A549 (cell line): ENCODE results near the gene GPR37L1. TPM values are rescaled to one million over a fixed set of nuclear protein-coding genes. Genes with fewer than 3 reads are reported as not detected.
A peak's percentile ranks its signal among the peaks of the same experiment; 100 is the strongest.

ENCODE experiments used
- ATAC-seq, 2 experiments: fragments of 200-7000 bp in 1 of 2; fragments of >200 bp in 1 of 2; cut with Nextera tagmentation in 1 of 2; cut with Tn5 transposase in 1 of 2; 3 replicates each; pipeline versions ENCODE4 v1.8.0 to v1.9.1; 2018 to 2020; ENCODE audit warnings: mild to moderate bottlenecking in 1 of 2, moderate library complexity in 1 of 2
- CTCF ChIA-PET: fragments of 300-600 bp; sonication (Branson Sonifier 250); formaldehyde crosslinking; extraction: SDS; loops from one replicate; lab custom pipeline; 2021; ENCODE audit warnings: antibody characterized with exemption, inconsistent platforms; lab: Yijun Ruan, JAX
- POLR2A ChIA-PET: fragments of 350-600 bp; formaldehyde crosslinking; extraction: SDS; loops from one replicate; lab custom pipeline; 2021; ENCODE audit warnings: antibody characterized with exemption, inconsistent platforms; lab: Yijun Ruan, JAX
- DNase-seq, 2 experiments: peaks; one replicate each; pipeline versions ENCODE4 v3.0.0 to v3.0.0-alpha.2; 2011 to 2016; ENCODE audit warnings: low read depth in 1 of 2, low spot score in 1 of 2
- FAIRE-seq: peaks from 2 replicates; lab custom pipeline; 2011; peaks lifted over from hg19 to GRCh38; lab: Jason Lieb, UNC
- H3K27ac ChIP-seq, 2 experiments: fragments of >200 bp; sonication (Bioruptor Twin); formaldehyde crosslinking; 3 replicates each; pipeline ENCODE4 v1.5.1; 2016 to 2017
- H3K4me1 ChIP-seq: fragments of >200 bp; sonication (Bioruptor Twin); formaldehyde crosslinking; 3 replicates; pipeline ENCODE4 v1.6.1; 2016
- H3K4me2 ChIP-seq: fragments of >200 bp; sonication (Bioruptor Twin); formaldehyde crosslinking; 3 replicates; pipeline ENCODE4 v1.6.1; 2016
- H3K4me3 ChIP-seq: fragments of >200 bp; sonication (Bioruptor Twin); formaldehyde crosslinking; 3 replicates; pipeline ENCODE4 v1.5.1; 2016
- H3K9me3 ChIP-seq: fragments of >200 bp; sonication (Bioruptor Twin); formaldehyde crosslinking; 3 replicates; pipeline ENCODE4 v1.6.1; 2016
- BHLHE40 ChIP-seq: IDR thresholded peaks from 2 replicates; pipeline ENCODE4 v1.6.1; 2012; ENCODE audit warnings: low read depth, low read length, inconsistent platforms
- CBX2 ChIP-seq: fragments of 200-600 bp; sonication (generic); IDR thresholded peaks from 2 replicates; pipeline ENCODE4 v1.6.1; 2016; ENCODE audit warnings: low read depth, mild to moderate bottlenecking, borderline replicate concordance
- CEBPB ChIP-seq, 2 experiments: fragments of >200 bp in 1 of 2; sonication (Bioruptor Twin) in 1 of 2; formaldehyde crosslinking in 1 of 2; IDR thresholded peaks; 2 replicates each; pipeline ENCODE4 v1.6.1; 2012 to 2016
- CHD4 ChIP-seq: fragments of 200-600 bp; sonication (generic); IDR thresholded peaks from 2 replicates; pipeline ENCODE4 v1.6.1; 2016; ENCODE audit warnings: antibody characterized with exemption, mild to moderate bottlenecking, borderline replicate concordance
- EHF ChIP-seq: fragments of 250-450 bp; sonication (Bioruptor Pico); IDR thresholded peaks from 2 replicates; pipeline ENCODE4 v1.5.0; 2020; ENCODE audit warnings: mild to moderate bottlenecking
- EP300 ChIP-seq, 2 experiments: fragments of >200 bp; sonication (Bioruptor Twin); formaldehyde crosslinking; IDR thresholded peaks; 2 replicates in 1 of 2; 3 replicates in 1 of 2; pipeline ENCODE4 v1.6.1; 2016 to 2017
- ESRRA ChIP-seq: fragments of 150-350 bp; IDR thresholded peaks from 2 replicates; pipeline ENCODE4 v1.6.1; 2014; ENCODE audit warnings: mild to moderate bottlenecking, low read length, borderline replicate concordance
- FOSB ChIP-seq: fragments of 250-450 bp; sonication (Bioruptor Pico); IDR thresholded peaks from 2 replicates; pipeline ENCODE4 v1.5.0; 2020; ENCODE audit warnings: mild to moderate bottlenecking, moderate library complexity
- FOSL2 ChIP-seq, 2 experiments: fragments of 450-650 bp in 1 of 2; fragments of >200 bp in 1 of 2; sonication (Bioruptor Twin) in 1 of 2; formaldehyde crosslinking; IDR thresholded peaks; 2 replicates each; pipeline versions ENCODE4 v1.5.0 to v1.6.1; 2016 to 2020; ENCODE audit warnings: mild to moderate bottlenecking in 1 of 2, moderate library complexity in 1 of 2
- GATA3 ChIP-seq: IDR thresholded peaks from 2 replicates; pipeline ENCODE4 v1.6.1; 2012; ENCODE audit warnings: borderline replicate concordance
- HDAC2 ChIP-seq: fragments of 200-600 bp; sonication (generic); IDR thresholded peaks from 2 replicates; pipeline ENCODE4 v1.6.1; 2016
- HEYL ChIP-seq: fragments of 250-450 bp; sonication (Bioruptor Pico); IDR thresholded peaks from 2 replicates; pipeline ENCODE4 v1.8.0; 2021; ENCODE audit warnings: mild to moderate bottlenecking, moderate library complexity
- HMGXB4 ChIP-seq: fragments of 250-450 bp; sonication (Bioruptor Pico); IDR thresholded peaks from 2 replicates; pipeline ENCODE4 v1.5.0; 2021; ENCODE audit warnings: mild to moderate bottlenecking, moderate library complexity, borderline replicate concordance
- HOXA7 ChIP-seq: fragments of 250-450 bp; sonication (Bioruptor Pico); IDR thresholded peaks from 2 replicates; pipeline ENCODE4 v1.5.0; 2020; ENCODE audit warnings: mild to moderate bottlenecking, moderate library complexity
- HOXB13 ChIP-seq: fragments of 250-450 bp; sonication (Bioruptor Pico); IDR thresholded peaks from 2 replicates; pipeline ENCODE4 v1.5.0; 2020; ENCODE audit warnings: low read depth, mild to moderate bottlenecking, moderate library complexity
- HOXB5 ChIP-seq: fragments of 250-450 bp; sonication (Bioruptor Pico); IDR thresholded peaks from 2 replicates; pipeline ENCODE4 v1.5.0; 2020; ENCODE audit warnings: mild to moderate bottlenecking, moderate library complexity
- JUN ChIP-seq, 2 experiments: fragments of >200 bp; sonication (Bioruptor Twin); formaldehyde crosslinking; IDR thresholded peaks; 2 replicates in 1 of 2; 3 replicates in 1 of 2; pipeline ENCODE4 v1.6.1; 2016 to 2017
- JUNB ChIP-seq: fragments of >200 bp; sonication (Bioruptor Twin); formaldehyde crosslinking; IDR thresholded peaks from 2 replicates; pipeline ENCODE4 v1.6.1; 2016
- MAZ ChIP-seq: fragments of 150-350 bp; IDR thresholded peaks from 2 replicates; pipeline ENCODE4 v1.6.1; 2014; ENCODE audit warnings: antibody characterized with exemption, low read depth, low read length, borderline replicate concordance
- PHF8 ChIP-seq: fragments of 200-600 bp; sonication (generic); IDR thresholded peaks from 2 replicates; pipeline ENCODE4 v1.6.1; 2016; ENCODE audit warnings: low read depth, mild to moderate bottlenecking, antibody characterized with exemption, moderate library complexity, borderline replicate concordance
- POLR2A ChIP-seq: IDR thresholded peaks from 2 replicates; pipeline ENCODE4 v1.6.1; 2012; ENCODE audit warnings: mild to moderate bottlenecking, low read length
- POLR2AphosphoS2 ChIP-seq: conservative IDR thresholded peaks from 2 replicates; pipeline ENCODE4 v1.6.1; 2012; ENCODE audit warnings: low read length, improper control_type of control experiment, inconsistent platforms
- REST ChIP-seq: fragments of 200-600 bp; sonication (generic); IDR thresholded peaks from 2 replicates; pipeline ENCODE4 v1.6.1; 2016; ENCODE audit warnings: antibody characterized with exemption, mild to moderate bottlenecking, moderate library complexity
- SMC3 ChIP-seq: fragments of >200 bp; sonication (Bioruptor Twin); formaldehyde crosslinking; IDR thresholded peaks from 3 replicates; pipeline ENCODE4 v1.6.1; 2018; ENCODE audit warnings: inconsistent platforms
- ZNF302 ChIP-seq: fragments of 250-450 bp; sonication (Bioruptor Pico); IDR thresholded peaks from 2 replicates; pipeline ENCODE4 v1.9.0; 2021; ENCODE audit warnings: inconsistent platforms, mild to moderate bottlenecking, moderate library complexity
- ZSCAN20 ChIP-seq: fragments of 250-450 bp; sonication (Bioruptor Pico); IDR thresholded peaks from 2 replicates; pipeline ENCODE4 v1.8.0; 2022; ENCODE audit warnings: mild to moderate bottlenecking, moderate library complexity
- WGBS: methylation state at CpG from one replicate; pipeline ENCODE4 v1.1.6; 2017; ENCODE audit errors: missing lambda C conversion rate; 5-methylcytosine and 5-hydroxymethylcytosine counted together
- polyA plus RNA-seq, 4 experiments: library from polyadenylated mRNA; depleted of rRNA in 3 of 4; stranded (reverse); fragments of >200 nt; fragmentation: RNase III in 1 of 4; extraction: RNeasy Plus Mini Kit Qiagen cat#74134 plus additional on column Dnase treatment in 1 of 4; gene quantifications; 2 replicates in 3 of 4; 3 replicates in 1 of 4; pipeline ENCODE4 v1.2.3, GENCODE V29; 2011 to 2017
- TF ChIP-seq, protein P1 (sequence below): fragments of 150-350 bp; IDR thresholded peaks from 2 replicates; pipeline ENCODE4 v1.6.1; 2014; ENCODE audit warnings: low read depth, mild to moderate bottlenecking, low read length
- TF ChIP-seq, protein P2 (sequence below): IDR thresholded peaks from 2 replicates; pipeline ENCODE4 v1.6.1; 2012

Gene GPR37L1
- polyA plus RNA-seq, 2 of the 4 experiments (the other 2 are of a cell fraction) = 0.08 to 0.13 TPM

DNA sequence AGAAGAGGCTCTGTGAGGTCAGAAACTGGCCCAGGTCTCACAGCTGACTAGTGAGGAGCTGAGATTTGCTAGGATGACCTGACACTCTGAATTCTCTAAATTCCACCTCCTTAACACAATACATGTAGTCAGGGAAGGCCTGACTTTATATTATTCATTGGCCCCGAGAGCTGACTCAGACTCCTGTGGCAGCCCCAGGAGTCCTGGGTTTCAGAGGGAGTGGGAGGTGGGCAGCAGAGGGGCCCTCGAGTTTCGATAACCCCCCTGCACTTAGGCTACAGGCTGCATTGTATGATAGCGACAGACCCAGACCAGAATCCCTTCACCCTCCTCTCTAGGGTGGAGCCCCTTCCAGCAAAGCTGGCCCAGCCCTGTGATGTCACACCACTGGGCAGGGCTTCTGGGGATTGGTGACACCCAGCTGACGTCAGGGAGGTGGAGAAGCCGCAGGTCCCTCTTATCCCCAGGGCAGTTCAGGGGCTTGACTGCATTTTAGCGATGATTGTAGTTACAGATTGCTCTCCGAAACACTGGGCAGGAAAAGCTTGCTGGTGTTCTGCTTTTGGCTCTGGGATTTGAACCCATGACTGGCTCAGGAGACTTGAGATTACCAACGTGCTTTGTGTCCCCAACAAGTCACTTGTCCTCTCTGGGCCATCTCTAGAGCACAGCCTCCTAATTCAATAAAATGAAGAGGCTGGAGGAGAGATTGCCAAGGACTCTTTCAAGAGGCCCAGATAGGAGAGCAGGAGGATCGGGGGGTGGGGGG is 17.0 kb upstream of the GPR37L1 start (continued):
- TF ChIP-seq ZSCAN20 (no peak), HDAC2 (no peak), POLR2A (no peak), HOXA7 (no peak), BHLHE40 (no peak), HOXB13 (CRISPR knock-in tag) (no peak), ESRRA (no peak), REST (no peak), POLR2AphosphoS2 (no peak), FOSB (CRISPR knock-in tag) (no peak), EHF (CRISPR knock-in tag) (no peak), CBX2 (no peak), HEYL (no peak), SMC3 (no peak; the same call in 2 of the 3 replicates), ZNF302 (CRISPR knock-in tag) (no peak), JUNB (0 out of 2 replicates have a peak, but pooled peaks have one; percentile 16), JUN (IDR thresholded peaks at IDR 0.05) (peak; percentile 21 to 52; a peak in 3 of 5 replicates), MAZ (no peak), PHF8 (no peak)
- TF ChIP-seq, protein P1, sequence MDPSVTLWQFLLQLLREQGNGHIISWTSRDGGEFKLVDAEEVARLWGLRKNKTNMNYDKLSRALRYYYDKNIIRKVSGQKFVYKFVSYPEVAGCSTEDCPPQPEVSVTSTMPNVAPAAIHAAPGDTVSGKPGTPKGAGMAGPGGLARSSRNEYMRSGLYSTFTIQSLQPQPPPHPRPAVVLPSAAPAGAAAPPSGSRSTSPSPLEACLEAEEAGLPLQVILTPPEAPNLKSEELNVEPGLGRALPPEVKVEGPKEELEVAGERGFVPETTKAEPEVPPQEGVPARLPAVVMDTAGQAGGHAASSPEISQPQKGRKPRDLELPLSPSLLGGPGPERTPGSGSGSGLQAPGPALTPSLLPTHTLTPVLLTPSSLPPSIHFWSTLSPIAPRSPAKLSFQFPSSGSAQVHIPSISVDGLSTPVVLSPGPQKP = no peak
- TF ChIP-seq, protein P2, sequence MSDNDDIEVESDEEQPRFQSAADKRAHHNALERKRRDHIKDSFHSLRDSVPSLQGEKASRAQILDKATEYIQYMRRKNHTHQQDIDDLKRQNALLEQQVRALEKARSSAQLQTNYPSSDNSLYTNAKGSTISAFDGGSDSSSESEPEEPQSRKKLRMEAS = no peak
- TF ChIP-seq, all 56 proteins: peak for 8

DNA sequence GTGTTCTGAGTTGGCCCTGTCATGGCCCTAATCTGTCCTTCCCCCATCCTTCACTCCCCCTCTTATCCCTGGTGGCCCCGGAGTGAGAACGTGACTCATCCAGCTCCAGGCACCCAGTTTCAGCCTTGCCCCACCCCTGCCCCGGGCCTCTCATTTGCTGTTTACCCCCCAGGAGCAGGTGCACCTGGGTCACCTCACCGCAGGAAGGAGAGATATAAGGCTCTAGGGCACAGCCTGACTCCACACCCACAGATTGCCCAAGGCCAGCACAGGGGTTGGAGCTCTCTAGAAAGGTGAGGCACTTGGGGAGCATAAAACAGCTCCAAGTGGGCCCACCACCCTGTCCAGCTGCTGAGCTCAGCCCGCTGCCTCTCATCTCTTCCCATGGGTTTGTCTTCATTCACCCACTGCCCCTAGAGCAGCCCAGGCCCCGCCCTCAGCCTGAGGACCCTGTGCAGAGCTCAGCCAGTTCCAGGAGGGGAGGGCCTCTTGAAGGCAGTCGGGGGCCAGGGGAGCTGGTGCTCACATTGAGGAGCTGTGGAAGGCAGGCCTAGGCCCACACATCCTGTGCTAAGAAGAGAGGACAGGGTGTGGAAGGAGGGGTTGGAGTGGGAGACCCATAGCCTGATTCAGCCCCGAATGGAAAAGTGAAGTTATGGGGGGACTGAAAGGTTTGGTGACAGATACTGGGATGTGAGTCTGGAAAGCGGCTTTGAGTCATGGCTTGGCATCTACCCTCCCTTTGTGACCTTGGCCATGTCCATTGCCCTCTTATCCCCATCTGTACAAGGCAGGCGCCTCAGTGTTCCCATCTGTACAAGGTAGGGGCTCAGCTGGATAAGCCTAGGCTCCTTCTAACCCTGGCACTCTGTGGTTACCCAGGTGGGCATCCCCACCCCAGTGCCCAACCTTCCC is 16.1 kb upstream of the GPR37L1 start:
- H3K27ac ChIP-seq = peak overlapping the region; percentile 91 to 94
- ChIA-PET POLR2A (interaction anchor here (0.9 to 5.5 kb wide), 6 partner anchors 44 to 96 kb away, joined by 3 to 69 read pairs (median 8); partner anchors contain the start of gene ELF3), CTCF (interaction anchor here (0.7 to 6.2 kb wide), 14 partner anchors 12 to 671 kb away, joined by 3 to 55 read pairs (median 3); partner anchors contain the start of gene ELF3)
- FAIRE-seq = no peak
- ATAC-seq = peak; percentile 44 to 54
- no peaks in the 10 kb centered on the region for H3K9me3 ChIP-seq
- H3K4me3 ChIP-seq = no peak overlapping the region
- 38% methylated on average over 9 of the region's 10 CpGs for WGBS
- TF ChIP-seq CBX2 = no peak
- 0 out of 2 replicates have a peak, but pooled peaks have one; percentile 33 for TF ChIP-seq HOXA7
- peak; percentile 41 for TF ChIP-seq JUNB
- TF ChIP-seq HOXB5 (CRISPR knock-in tag) = 0 out of 2 replicates have a peak, but pooled peaks have one; percentile 20
- TF ChIP-seq JUN (IDR thresholded peaks at IDR 0.05) = no peak; a peak in 1 of 5 replicates
- peak; percentile 38; the same call in 1 of the 2 replicates for TF ChIP-seq CHD4
- 0 out of 2 replicates have a peak, but pooled peaks have one; percentile 40 for TF ChIP-seq HOXB13 (CRISPR knock-in tag)
- peak; percentile 35; the same call in 1 of the 2 replicates for TF ChIP-seq GATA3
- no peak for TF ChIP-seq HMGXB4
- TF ChIP-seq POLR2A = no peak; the same call in 1 of the 2 replicates
- peak; percentile 40 to 44; a peak in 2 of 5 replicates for TF ChIP-seq EP300 (IDR thresholded peaks at IDR 0.05)
- no peak; the same call in 1 of the 2 replicates for TF ChIP-seq FOSL2 (IDR thresholded peaks at IDR 0.05)
- TF ChIP-seq FOSL2 (CRISPR knock-in tag; IDR thresholded peaks at IDR 0.05) = peak; percentile 85
- TF ChIP-seq FOSB (CRISPR knock-in tag) = 0 out of 2 replicates have a peak, but pooled peaks have one; percentile 27
- peak; percentile 10 to 26; a peak in 1 of 4 replicates for TF ChIP-seq CEBPB (IDR thresholded peaks at IDR 0.05)
- TF ChIP-seq, protein P2 = peak; percentile 62
- H3K4me2 ChIP-seq = peak overlapping the region; percentile 79
- peak; percentile 58 to 78 for DNase-seq
- H3K4me1 ChIP-seq = peaks cover 66% of the 10 kb centered on the region
